Vagina (tissue), 2 donors: Measurements from ENCODE around the gene EEF1AKMT3.

Experiments
- CTCF ChIP-seq, 3 experiments: fragments of 450-650 bp in 2 of 3; fragments of 200-600 bp in 1 of 3; sonication (generic) in 1 of 3; IDR thresholded peaks; one replicate each; pipeline ENCODE4 v1.5.1; 2017 to 2019; ENCODE audit warnings: antibody characterized with exemption in 3 of 3, mild to moderate bottlenecking in 2 of 3, moderate library complexity in 2 of 3
- POLR2A ChIP-seq, 2 donors: fragments of 450-650 bp; IDR thresholded peaks; one replicate each; pipeline ENCODE4 v1.6.1; 2017; ENCODE audit warnings: antibody characterized with exemption in 2 of 2, mild to moderate bottlenecking in 2 of 2, moderate library complexity in 2 of 2
- POLR2AphosphoS5 ChIP-seq, 2 donors: sonication (generic); formaldehyde crosslinking; IDR thresholded peaks; one replicate each; pipeline ENCODE4 v1.9.0; 2017; ENCODE audit warnings: antibody characterized with exemption in 2 of 2, mild to moderate bottlenecking in 2 of 2, low read depth in 1 of 2; ENCODE audit not compliant: insufficient read depth in 1 of 2

- TF ChIP-seq CTCF (IDR thresholded peaks at IDR 0.05), result no peak
- no peak for TF ChIP-seq POLR2AphosphoS5 (IDR thresholded peaks at IDR 0.05; ENCODE audit: insufficient read depth in 1 of 2, low read depth in 1 of 2)
- no peak for TF ChIP-seq POLR2A (IDR thresholded peaks at IDR 0.05)
Observed at GRCh38 chr12:57765003-57765697, 7.3 kb upstream of the EEF1AKMT3 start.
